T-helper 22 cell (primary cell): ENCODE data around the gene MIB1.
"Not testable (repeated sequence)": the region's sequence is repeated elsewhere in the genome, so short reads cannot be mapped to it uniquely, and the experiment has no call there.

ENCODE experiments used
- DNase-seq: peaks from one replicate; pipeline ENCODE4 v3.0.0-alpha.2; 2020; ENCODE audit warnings: low read depth

MIB1 gene

DNA sequence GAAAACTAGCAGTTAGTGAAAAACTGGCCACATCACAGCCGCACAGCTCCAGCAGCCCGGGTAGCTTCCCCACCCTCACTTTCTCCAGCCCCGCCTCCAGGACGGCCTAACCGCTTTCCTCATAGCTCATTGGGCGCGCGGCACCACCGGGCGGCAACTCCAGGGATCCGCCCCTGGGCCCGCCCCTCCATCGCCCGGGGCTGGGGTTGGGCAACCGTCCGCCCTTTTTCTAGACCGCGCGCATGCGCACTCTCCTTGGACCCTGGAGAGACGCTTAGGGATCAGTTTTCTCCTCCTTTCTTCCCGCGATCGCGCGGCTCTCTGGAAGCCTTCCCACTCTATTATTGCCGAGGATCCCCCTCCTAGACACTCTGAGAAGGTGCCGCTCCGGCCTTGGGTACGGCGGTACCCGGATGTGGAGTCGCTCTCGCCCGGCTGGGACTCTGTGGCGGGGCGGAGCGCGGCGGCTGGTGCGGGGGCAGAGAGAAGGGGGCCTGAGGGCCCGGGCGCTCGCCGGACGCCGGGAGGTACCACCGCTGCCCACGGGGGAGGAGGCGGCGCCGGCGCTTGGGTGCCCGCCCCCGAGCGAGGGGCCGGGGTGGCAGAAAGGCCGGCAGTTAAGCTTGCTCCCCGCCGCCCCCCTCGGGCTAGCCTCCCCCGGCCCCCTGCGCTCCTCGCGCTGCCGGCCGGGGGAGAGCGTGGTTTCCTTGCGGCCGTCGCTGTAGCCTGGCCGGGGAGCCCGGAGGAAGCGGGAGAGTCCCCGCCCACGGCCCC lies at the start of gene MIB1:
Gene MIB1 (plus strand): TSS at position 255 of the 774 bp plus-strand sequence. CDS start 792 bp downstream, outside the sequence.
- DNase-seq: peak; percentile 97

DNA sequence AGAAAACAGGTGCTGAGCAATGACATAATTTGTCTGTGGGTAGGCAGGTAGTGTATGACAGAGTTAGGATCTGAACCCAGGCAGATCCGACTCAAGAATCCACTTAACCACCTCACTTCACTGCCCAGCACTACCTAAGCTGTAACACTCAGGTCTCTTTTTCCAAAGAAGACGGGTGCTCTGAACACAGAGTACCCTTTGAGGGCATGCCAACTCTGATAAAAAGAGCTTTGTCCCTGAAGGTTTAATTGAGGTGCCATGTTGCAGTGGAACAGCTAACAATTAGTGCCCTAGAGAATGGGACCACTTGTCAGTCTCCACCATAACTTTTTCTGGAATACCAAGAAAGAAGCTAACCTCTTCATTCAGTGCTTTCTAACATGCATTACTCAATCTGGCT lies 47.3 kb upstream of the MIB1 start:
- no peak for DNase-seq

DNA sequence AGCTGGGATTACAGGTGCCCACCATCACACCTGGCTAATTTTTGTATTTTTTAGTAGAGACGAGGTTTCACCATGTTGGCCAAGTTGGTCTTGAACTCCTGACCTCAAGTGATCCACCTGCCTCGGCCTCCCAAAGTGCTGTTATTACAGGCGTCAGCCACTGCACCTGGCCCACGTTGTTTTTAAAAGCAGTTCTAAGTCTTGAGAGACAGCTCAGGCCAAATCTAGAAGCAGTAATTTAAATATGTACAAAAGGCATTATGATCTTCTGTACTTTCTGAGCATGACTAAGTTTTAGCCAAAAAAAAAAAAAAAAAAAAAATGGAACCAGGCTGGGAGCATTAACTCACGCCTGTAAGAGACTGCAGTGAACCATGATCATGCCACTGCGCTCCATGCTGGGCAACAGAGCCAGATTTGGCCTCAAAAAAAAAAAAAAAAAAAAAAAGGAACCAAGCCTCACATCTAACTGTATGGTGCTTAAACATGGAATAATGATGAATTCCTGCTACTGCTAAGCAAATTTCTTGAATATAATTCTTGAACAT lies 40.0 kb upstream of the MIB1 start:
- DNase-seq: no peak

DNA sequence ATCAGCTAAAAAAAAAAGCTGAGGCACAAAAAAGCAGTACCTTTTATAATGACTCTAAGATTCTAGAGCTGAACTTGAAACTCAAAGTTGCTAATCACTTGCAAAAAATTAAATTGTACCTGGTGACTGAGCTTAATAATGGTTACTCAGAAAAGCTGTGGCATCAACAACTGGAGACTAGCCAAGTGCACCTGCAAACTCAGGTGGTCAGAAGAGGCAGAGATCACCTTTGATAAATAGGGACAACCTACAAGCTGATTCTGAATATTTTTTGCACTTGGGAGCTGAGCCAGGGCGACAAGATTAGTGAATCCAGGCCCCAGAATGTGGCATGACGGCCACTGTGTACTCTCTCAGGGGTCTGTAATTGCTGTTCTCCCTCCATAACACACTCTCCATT lies 39.0 kb upstream of the MIB1 start:
- DNase-seq: no peak

DNA sequence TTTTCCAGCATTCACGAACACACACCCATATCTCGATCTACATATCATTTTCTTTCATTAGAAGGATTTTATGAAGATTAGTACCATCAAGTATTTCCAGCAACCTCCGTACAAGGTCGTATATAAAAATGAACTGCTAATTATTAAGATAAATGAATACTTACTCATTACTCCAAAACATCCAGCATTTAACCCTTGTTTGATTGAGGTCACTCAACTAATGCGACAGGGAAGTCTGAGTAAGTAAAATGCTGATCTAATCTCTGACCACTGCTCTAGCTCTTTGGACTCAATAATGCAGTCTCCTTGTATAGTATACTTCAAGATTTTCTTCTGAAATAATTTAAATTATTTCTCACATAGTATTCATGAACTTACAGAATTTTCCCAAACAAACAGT lies 38.0 kb upstream of the MIB1 start:
- no peak for DNase-seq

DNA sequence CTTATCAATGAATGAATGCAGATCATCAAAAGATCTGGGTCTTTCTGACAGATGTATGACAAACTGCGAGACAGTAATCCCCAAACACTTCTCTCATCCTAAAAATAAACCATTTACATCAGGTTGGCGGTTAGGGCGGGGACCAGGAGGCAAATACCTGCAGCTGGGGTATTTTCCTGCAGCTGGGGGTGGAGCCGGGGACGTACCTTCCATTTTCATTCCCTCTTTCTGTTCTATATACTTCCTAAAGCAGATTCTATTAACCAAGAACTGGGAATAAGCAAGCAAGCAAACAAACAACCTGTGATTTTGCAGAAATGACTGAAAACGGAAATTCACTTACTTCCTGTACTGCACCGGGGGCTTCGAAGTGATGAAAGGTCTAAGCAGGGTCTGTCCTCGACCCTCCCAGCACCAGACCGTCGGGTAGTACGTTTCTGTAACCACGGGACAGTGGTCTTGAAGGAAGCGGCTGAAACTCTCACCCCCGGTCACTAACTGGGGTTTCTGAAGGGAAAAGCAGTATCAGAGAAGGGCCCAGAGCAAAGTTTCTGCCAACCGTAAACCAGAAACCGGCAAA lies 37.3 kb upstream of the MIB1 start:
- peak; percentile 19 for DNase-seq

DNA sequence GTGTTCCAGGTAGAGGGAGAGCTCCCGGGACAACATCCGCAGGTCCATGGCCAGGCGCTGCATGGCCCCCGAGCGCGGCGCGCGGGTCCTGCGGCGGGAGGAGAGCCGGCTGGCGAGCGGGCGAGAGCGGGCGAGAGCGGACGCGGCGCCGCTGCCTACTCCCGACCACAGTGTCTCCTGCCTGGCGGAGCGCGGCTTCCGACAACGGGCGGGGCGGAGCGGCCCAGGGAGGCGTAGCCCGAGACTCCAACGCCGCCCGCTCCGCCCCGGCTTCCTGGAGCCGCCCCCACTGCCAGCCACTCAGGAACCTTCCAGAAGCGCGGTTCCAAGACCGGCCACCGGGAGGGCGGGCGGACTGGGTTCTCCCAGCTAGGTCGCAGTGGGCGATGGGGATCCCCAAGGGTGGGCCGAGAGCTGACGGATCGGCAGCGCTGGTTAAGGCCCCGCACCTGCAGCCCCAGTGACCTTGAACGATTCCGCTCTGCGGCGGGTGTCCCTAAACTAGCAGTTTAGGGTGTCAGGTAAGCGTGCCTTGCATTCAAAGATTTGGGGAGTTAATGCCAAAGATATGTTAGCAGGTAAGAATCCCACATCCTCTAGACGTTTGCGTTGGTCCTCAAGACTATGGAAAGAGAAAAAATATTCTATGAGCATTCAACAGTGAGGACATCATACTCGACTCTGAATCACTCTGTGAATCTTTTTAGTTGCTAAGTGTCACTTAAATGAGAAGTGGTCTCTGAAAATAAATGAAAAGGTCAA lies 35.8 kb upstream of the MIB1 start, which contains the start of gene ABHD3:
Gene ABHD3 (minus strand): TSS at position 172 of the 762 bp plus-strand sequence. CDS start 109 bp downstream, at position 63.
- peak; percentile 90 for DNase-seq

DNA sequence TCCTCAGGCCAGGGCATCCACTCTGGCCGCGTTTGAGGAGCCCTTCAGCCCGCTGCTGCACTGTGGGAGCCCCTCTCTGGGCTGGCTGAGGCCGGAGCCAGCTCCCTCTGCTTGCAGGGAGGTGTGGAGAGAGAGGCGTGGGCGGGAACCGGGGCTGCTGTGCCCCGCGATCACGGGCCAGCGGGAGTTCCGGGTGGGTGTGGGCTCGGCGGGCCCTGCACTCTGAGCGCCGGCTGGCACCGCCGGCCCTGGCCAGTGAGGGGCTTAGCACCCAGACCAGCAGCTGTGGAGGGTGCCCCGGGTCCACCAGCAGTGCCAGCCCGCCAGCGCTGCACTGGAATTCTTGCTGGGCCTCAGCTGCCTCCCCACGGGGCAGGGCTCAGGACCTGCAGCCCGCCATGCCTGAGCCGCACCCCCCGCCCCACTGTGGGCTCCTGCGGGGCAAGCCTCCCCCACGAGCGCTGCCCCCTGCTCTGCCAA lies 34.2 kb upstream of the MIB1 start:
- DNase-seq: no peak

DNA sequence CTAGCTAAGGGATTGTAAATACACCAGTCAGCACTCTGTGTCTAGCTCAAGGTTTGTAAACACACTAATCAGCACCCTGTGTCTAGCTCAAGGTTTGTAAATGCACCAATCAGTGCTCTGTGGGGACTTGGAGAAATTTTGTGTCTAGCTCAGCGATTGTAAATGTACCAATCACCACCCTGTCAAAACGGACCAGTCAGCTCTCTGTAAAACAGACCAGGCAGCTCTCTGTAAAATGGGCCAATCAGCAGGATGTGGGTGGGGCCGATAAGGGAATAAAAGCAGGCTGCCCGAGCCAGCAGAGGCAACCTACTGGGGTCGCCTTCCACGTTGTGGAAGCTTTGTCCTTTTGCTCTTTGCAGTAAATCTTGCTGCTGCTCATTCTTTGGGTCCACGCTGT lies 33.5 kb upstream of the MIB1 start:
- not testable (repeated sequence) for DNase-seq

DNA sequence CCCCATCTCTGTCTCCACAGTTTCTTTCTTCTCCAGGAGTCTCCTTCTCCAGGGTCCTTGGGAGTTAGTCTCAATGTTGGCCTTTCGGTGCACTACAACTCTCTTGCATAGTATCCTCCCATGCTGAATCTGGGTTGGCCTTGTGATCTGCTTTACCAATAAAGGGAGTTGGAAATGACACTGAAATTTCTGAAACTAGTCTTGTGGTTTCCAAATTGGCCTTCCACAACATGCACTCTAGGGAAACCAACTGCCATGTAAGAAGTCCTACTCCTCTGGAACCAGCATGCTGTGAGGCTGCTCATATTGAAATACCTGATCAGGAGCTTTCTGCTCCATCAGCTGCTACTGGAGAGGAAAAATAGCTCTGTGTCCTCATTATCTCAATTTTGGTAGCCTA lies 26.1 kb upstream of the MIB1 start:
- DNase-seq: no peak

DNA sequence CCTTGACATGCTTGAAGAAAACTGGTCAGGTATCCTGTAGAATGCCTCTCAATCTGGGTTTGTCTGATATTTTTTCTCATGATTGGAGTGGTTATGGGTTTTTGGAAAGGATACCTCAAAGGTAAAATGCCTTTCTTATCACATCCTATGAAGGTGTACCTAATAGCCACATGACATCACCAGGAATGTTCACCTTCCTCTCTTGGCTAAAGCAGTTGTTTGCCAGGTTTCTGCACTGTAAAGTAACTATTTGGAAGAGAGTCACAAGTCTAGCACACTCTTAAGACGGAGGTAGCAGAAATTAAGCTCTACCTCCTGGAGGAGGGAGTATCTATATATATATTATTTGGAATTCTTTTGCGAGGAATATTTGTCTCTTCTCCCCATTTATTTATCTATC lies 17.9 kb upstream of the MIB1 start:
- DNase-seq: no peak

DNA sequence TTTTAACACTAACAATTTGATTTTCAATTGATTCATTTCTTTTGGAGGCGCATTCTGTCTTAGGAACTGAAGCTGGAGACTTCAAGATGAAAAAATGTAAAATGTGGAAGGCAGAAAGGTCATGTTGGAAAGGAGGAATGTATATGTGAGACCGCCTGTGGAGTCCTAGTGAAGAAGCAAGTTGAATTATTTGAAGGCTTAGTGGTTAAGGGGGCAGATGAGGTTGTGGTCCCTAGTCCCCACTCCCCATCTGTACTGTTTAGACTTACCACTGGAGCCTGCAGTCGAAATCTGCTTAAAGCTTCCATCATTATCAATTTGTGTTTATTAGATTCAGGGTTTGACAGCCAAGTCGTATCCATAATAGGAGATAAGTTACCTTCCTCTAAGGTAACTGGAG lies 15.4 kb upstream of the MIB1 start:
- DNase-seq: no peak

DNA sequence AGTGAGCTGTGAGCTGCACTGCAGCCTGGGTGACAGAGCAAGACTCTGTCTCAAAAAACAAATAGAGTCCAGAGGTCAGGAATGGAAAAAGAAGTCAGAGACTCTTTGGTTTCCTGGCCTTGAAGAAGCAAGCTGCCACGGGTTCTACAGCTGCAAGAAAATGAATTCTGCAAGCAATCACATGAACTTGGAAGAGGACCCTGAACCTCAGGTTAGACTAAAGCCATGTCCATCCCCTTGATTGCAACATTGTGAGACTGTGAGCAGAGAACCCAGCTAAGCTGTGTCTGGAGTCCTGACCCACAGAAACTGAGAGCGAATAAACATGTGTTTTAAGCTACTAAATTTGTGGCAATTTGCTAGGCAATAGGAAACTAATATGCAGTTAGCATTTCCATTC lies 12.9 kb upstream of the MIB1 start:
- no peak for DNase-seq

DNA sequence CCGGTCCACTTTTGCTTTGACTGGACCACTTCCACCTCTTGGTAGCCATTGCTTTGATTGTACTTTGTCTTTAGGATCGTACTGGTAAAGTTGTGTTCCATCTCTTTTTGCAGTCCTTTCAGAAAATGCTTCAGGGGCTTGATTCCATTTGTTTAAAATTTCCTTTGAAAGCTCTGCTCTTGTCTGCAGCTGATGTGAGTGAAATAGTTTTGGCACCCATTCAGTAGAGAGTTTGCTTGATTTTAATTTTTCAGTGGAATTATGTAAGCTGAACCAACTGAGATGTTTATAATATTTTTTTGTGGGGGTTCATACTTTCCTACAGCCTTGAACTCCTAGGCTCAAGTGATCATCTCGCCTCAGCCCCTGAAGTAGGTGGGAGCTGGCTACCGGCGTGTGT lies 7.6 kb upstream of the MIB1 start:
- DNase-seq: no peak

DNA sequence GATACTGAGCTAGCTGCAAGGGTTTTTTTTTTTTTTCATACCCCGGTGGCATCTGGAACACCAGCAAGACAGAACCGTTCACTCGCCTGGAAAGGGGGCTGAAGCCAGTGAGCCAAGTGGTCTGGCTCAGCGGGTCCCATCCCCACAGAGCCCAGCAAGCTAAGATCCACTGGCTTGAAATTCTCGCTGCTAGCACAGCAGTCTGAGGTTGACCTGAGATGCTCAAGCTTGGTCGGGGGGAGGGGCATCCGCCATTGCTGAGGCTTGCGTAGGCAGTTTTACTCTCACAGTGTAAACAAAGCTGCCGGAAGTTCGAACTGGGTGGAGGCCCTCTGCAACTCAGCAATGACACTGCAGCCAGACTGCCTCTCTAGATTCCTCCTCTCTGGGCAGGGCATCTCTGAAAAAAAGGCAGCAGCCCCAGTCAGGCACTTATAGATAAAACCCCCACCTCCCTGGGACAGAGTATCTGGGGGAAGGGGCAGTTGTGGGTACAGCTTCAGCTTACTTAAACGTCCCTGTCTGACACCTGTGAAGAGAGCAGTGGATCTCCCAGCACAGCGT lies 5.1 kb upstream of the MIB1 start:
- peak; percentile 42 for DNase-seq

DNA sequence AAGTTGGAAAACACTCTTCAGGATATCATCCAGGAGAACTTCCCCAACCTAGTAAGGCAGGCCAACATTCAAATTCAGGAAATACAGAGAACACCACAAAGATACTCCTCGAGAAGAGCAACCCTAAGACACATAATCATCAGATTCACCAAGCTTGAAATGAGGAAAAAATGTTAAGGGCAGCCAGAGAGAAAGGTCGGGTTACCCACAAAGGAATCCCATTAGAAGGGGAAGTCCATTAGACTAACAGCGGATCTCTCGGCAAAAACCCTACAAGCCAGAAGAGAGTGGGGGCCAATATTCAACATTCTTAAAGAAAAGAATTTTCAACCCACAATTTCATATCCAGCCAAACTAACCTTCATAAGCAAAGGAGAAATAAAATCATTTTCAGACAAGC lies 3.7 kb upstream of the MIB1 start:
- not testable (repeated sequence) for DNase-seq

DNA sequence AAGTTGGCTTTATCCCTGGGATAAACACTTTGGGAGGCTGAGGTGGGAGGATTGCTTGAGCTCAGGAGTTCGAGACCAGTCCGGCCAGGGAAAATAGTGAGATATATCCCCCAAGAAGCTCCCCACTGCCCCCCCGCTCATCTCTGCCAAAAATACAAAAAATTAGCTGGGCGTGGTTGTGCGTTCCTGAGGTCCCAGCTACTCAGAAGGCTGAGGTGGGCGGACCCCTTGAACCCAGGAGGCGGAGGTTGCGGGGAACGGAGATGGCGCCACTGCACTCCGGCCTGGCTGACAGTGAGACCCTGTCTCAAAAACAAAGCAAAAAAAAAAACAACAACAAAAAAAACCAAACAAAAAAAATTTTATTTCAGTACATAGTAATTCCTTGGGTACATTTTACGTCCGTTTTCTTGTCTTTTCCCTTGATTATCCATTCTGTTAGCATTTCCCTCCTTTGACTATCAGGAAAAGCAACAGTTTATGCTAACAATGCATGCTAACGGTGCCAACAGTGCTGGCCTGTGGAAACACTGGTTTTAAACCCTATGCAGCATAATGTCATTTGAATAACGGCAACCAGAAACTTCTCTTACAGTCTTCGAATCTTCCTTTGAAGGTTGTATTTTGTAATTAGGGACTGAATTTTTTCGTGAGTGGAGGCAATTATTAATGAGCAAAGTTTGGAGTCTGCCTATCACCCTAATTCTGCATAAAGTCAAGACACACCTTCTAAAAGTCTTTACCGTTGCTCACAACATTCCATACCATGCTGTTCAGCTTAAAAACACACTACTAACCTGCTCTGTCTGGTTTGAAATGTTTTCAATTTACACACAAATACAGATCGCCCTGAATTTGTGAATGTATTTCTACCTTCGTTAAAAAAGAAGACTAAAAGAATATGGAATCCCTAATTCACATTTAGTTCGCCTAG lies 721 bp upstream of the MIB1 start:
- DNase-seq: no peak

DNA sequence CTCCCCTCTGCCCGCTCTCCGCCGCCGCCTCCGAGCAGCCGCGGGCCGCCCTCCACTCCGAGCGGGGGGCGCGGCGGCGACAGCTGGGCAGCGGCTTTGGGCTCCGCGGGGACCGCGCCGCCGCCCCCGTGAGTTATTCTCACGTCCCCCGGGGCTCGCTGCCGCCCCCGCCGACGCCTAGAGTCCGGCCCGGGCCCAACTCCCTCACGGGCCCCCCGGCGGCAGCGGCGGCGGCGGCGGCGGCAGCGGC lies 645 bp downstream of the MIB1 start:
- no peak for DNase-seq

DNA sequence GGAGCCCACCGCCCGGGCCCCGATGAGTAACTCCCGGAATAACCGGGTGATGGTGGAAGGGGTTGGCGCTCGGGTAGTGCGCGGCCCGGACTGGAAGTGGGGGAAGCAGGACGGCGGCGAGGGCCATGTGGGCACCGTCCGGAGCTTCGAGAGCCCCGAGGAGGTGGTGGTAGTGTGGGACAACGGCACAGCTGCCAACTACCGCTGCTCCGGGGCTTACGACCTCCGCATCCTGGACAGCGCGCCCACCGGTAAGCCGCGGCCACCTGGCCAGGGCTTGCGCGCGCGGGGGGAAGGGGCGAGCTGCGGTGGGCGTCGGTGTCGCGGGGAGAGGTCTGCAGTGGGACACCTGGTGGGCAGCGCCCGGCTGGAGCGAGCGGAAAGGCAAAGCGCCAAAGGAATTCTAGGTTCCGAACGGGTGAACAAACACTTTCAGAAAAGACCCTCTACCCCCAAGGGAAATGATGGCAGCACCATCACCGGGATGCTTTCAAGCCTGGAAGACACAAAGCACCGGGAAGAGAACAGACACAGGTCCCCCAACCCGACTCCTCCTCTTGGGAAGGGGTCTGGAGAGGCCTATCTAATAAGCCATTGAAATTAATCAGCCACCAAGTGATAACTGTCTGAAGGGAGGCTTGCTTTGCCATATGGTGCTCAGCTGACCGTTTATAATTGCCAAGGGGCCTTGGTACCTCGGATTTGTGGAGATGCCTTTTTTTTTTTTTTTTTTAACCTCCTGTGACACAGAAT lies 1.1 kb downstream of the MIB1 start:
- no peak for DNase-seq

DNA sequence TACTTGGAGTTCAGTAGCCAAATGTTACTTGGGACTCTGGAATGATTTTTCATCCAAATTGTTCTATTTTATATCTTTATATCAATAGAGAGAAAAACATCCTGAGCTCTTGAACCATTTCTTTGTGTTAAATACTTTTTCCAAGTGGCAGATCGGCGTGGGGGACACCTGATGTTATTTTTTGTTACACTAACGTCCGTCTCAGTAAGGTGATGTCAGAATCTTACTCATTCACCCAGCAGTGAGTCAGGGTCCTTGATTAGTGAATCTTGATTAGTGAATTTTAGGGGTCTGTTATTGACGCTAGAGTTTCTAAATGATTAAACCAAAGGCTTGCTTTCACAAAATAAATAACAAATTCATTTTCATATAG lies 1.7 kb downstream of the MIB1 start:
- DNase-seq: no peak
